Measurements from ENCODE around the gene HSPH1.
A peak's percentile ranks its signal among the peaks of the same experiment; 100 is the strongest.

HSPH1 gene

GRCh38 chr13:31184451-31184850 lies 22.7 kb upstream of the HSPH1 start:
- Histone ChIP-seq H3K9me3 (replicated peaks in 1 of 2; ENCODE audit: control insufficient read depth in 2 of 2, insufficient read depth in 1 of 2, low read depth in 1 of 2, low read length in 2 of 2) (peaks cover 0 to 3% of the 10 kb centered on the region in 2 donors), H3K4ac (ENCODE audit: low read length) (no peak overlapping the region), H2BK12ac (ENCODE audit: low read length) (no peak overlapping the region), H3K4me3 (ENCODE audit: low read length in 2 of 2) (no peak overlapping the region), H3K14ac (ENCODE audit: low read length) (no peak overlapping the region), H2BK15ac (ENCODE audit: low read length) (no peak overlapping the region), H3K4me1 (ENCODE audit: control insufficient read depth in 2 of 2, insufficient read depth in 1 of 2, low read depth in 1 of 2, low read length in 2 of 2) (peaks cover 5 to 7% of the 10 kb centered on the region in 2 donors), H3K4me2 (ENCODE audit: insufficient read depth, low read length, poor library complexity, severe bottlenecking) (no peak overlapping the region), H4K91ac (ENCODE audit: low read depth, low read length, poor library complexity) (no peak overlapping the region), H3K79me1 (ENCODE audit: low read depth, low read length) (no peaks in the 10 kb centered on the region), H3K27me3 (ENCODE audit: control insufficient read depth in 3 of 3, insufficient read depth in 3 of 3, low read depth in 1 of 3, low read length in 3 of 3) (no peaks in the 10 kb centered on the region), H3K9ac (ENCODE audit: low read depth, low read length, poor library complexity) (no peak overlapping the region), H2AK5ac (ENCODE audit: low read depth, low read length) (no peak overlapping the region), H4K8ac (ENCODE audit: low read depth, low read length) (no peak overlapping the region), H3K36me3 (replicated peaks in 1 of 2; ENCODE audit: control insufficient read depth in 2 of 2, insufficient read depth in 2 of 2, low read length in 2 of 2) (no peaks in the 10 kb centered on the region), H2AFZ (ENCODE audit: low read length) (peak overlapping the region; percentile 72), H3K18ac (ENCODE audit: low read length) (no peak overlapping the region), H3K23ac (ENCODE audit: low read depth, low read length, poor library complexity) (no peak overlapping the region), H3K27ac (replicated peaks; ENCODE audit: low read length) (peak overlapping the region; percentile 17), H2BK5ac (ENCODE audit: low read length) (no peak overlapping the region), H2BK120ac (ENCODE audit: low read depth, low read length) (no peak overlapping the region)
- DNase-seq (ENCODE audit: low spot score): no peak
- WGBS, 2 donors (ENCODE audit: extremely low coverage in 2 of 2, insufficient read length in 2 of 2, insufficient replicate concordance in 1 of 2): no CpG with 5 or more reads among the region's 6 CpGs

GRCh38 chr13:31182987-31183386 lies 21.3 kb upstream of the HSPH1 start:
- no CpG with 5 or more reads among the region's 26 CpGs for WGBS, 2 donors (ENCODE audit: extremely low coverage in 2 of 2, insufficient read length in 2 of 2, insufficient replicate concordance in 1 of 2)
- no peaks in the 10 kb centered on the region for H3K79me1 ChIP-seq (ENCODE audit: low read depth, low read length)
- no peak overlapping the region for H2BK12ac ChIP-seq (ENCODE audit: low read length)

GRCh38 chr13:31179754-31180153 lies 18.1 kb upstream of the HSPH1 start:
- WGBS, 2 donors (ENCODE audit: extremely low coverage in 2 of 2, insufficient read length in 2 of 2, insufficient replicate concordance in 1 of 2): no CpG with 5 or more reads among the region's 5 CpGs

More at GRCh38 chr13:31182987-31183386, 21.3 kb upstream of the HSPH1 start:
- no peak overlapping the region for H3K4me2 ChIP-seq (ENCODE audit: insufficient read depth, low read length, poor library complexity, severe bottlenecking)
- no peak overlapping the region for H2BK5ac ChIP-seq (ENCODE audit: low read length)
- no peak overlapping the region for H3K23ac ChIP-seq (ENCODE audit: low read depth, low read length, poor library complexity)
- H4K91ac ChIP-seq (ENCODE audit: low read depth, low read length, poor library complexity): no peak overlapping the region
- no peak overlapping the region for H3K4me3 ChIP-seq (ENCODE audit: low read length in 2 of 2)
- peaks cover 5 to 7% of the 10 kb centered on the region in 2 donors for H3K4me1 ChIP-seq (ENCODE audit: control insufficient read depth in 2 of 2, insufficient read depth in 1 of 2, low read depth in 1 of 2, low read length in 2 of 2)
- H3K27me3 ChIP-seq (ENCODE audit: control insufficient read depth in 3 of 3, insufficient read depth in 3 of 3, low read depth in 1 of 3, low read length in 3 of 3): no peaks in the 10 kb centered on the region
- no peaks in the 10 kb centered on the region for H3K36me3 ChIP-seq (replicated peaks in 1 of 2; ENCODE audit: control insufficient read depth in 2 of 2, insufficient read depth in 2 of 2, low read length in 2 of 2)
- H3K27ac ChIP-seq (replicated peaks; ENCODE audit: low read length): no peak overlapping the region
- no peak overlapping the region for H2AK5ac ChIP-seq (ENCODE audit: low read depth, low read length)
- peak overlapping the region; percentile 3 for H3K9ac ChIP-seq (ENCODE audit: low read depth, low read length, poor library complexity)
- H3K9me3 ChIP-seq (replicated peaks in 1 of 2; ENCODE audit: control insufficient read depth in 2 of 2, insufficient read depth in 1 of 2, low read depth in 1 of 2, low read length in 2 of 2): peaks cover 0 to under 1% of the 10 kb centered on the region in 2 donors
- H2AFZ ChIP-seq (ENCODE audit: low read length): no peak overlapping the region
- no peak overlapping the region for H2BK15ac ChIP-seq (ENCODE audit: low read length)
- H3K18ac ChIP-seq (ENCODE audit: low read length): no peak overlapping the region
- H3K4ac ChIP-seq (ENCODE audit: low read length): no peak overlapping the region
- H4K8ac ChIP-seq (ENCODE audit: low read depth, low read length): no peak overlapping the region
- DNase-seq (ENCODE audit: low spot score): no peak
- no peak overlapping the region for H3K14ac ChIP-seq (ENCODE audit: low read length)
- H2BK120ac ChIP-seq (ENCODE audit: low read depth, low read length): no peak overlapping the region

GRCh38 chr13:31179241-31179640 lies 17.5 kb upstream of the HSPH1 start:
- no peak for DNase-seq (ENCODE audit: low spot score)
- Histone ChIP-seq H2BK15ac (ENCODE audit: low read length) (no peak overlapping the region), H3K4ac (ENCODE audit: low read length) (no peak overlapping the region), H3K14ac (ENCODE audit: low read length) (no peak overlapping the region), H2BK12ac (ENCODE audit: low read length) (no peak overlapping the region), H2BK5ac (ENCODE audit: low read length) (no peak overlapping the region), H3K18ac (ENCODE audit: low read length) (no peak overlapping the region), H3K9me3 (replicated peaks in 1 of 2; ENCODE audit: control insufficient read depth in 2 of 2, insufficient read depth in 1 of 2, low read depth in 1 of 2, low read length in 2 of 2) (peaks cover 0 to 3% of the 10 kb centered on the region in 2 donors), H3K27me3 (ENCODE audit: control insufficient read depth in 3 of 3, insufficient read depth in 3 of 3, low read depth in 1 of 3, low read length in 3 of 3) (no peaks in the 10 kb centered on the region), H3K27ac (replicated peaks; ENCODE audit: low read length) (no peak overlapping the region), H3K23ac (ENCODE audit: low read depth, low read length, poor library complexity) (no peak overlapping the region), H3K36me3 (replicated peaks in 1 of 2; ENCODE audit: control insufficient read depth in 2 of 2, insufficient read depth in 2 of 2, low read length in 2 of 2) (no peaks in the 10 kb centered on the region), H3K9ac (ENCODE audit: low read depth, low read length, poor library complexity) (no peak overlapping the region), H3K4me3 (ENCODE audit: low read length in 2 of 2) (no peak overlapping the region), H3K79me1 (ENCODE audit: low read depth, low read length) (no peaks in the 10 kb centered on the region), H2AFZ (ENCODE audit: low read length) (peak overlapping the region; percentile 23), H3K4me1 (ENCODE audit: control insufficient read depth in 2 of 2, insufficient read depth in 1 of 2, low read depth in 1 of 2, low read length in 2 of 2) (peaks cover 0 to 4% of the 10 kb centered on the region in 2 donors), H2AK5ac (ENCODE audit: low read depth, low read length) (no peak overlapping the region), H4K8ac (ENCODE audit: low read depth, low read length) (no peak overlapping the region), H4K91ac (ENCODE audit: low read depth, low read length, poor library complexity) (no peak overlapping the region), H2BK120ac (ENCODE audit: low read depth, low read length) (no peak overlapping the region), H3K4me2 (ENCODE audit: insufficient read depth, low read length, poor library complexity, severe bottlenecking) (no peak overlapping the region)
- no CpG with 5 or more reads among the region's 8 CpGs for WGBS, 2 donors (ENCODE audit: extremely low coverage in 2 of 2, insufficient read length in 2 of 2, insufficient replicate concordance in 1 of 2)

More at GRCh38 chr13:31179754-31180153, 18.1 kb upstream of the HSPH1 start:
- H3K4me3 ChIP-seq (ENCODE audit: low read length in 2 of 2): no peak overlapping the region
- no peak overlapping the region for H4K91ac ChIP-seq (ENCODE audit: low read depth, low read length, poor library complexity)
- no peak overlapping the region for H3K18ac ChIP-seq (ENCODE audit: low read length)
- H3K4ac ChIP-seq (ENCODE audit: low read length): no peak overlapping the region
- H3K9ac ChIP-seq (ENCODE audit: low read depth, low read length, poor library complexity): no peak overlapping the region
- peaks cover 0 to 3% of the 10 kb centered on the region in 2 donors for H3K9me3 ChIP-seq (replicated peaks in 1 of 2; ENCODE audit: control insufficient read depth in 2 of 2, insufficient read depth in 1 of 2, low read depth in 1 of 2, low read length in 2 of 2)
- no peak overlapping the region for H3K27ac ChIP-seq (replicated peaks; ENCODE audit: low read length)
- no peak overlapping the region for H2BK12ac ChIP-seq (ENCODE audit: low read length)
- H3K27me3 ChIP-seq (ENCODE audit: control insufficient read depth in 3 of 3, insufficient read depth in 3 of 3, low read depth in 1 of 3, low read length in 3 of 3): no peaks in the 10 kb centered on the region
- DNase-seq (ENCODE audit: low spot score): no peak
- no peak overlapping the region for H2BK5ac ChIP-seq (ENCODE audit: low read length)
- no peak overlapping the region for H2BK120ac ChIP-seq (ENCODE audit: low read depth, low read length)
- no peaks in the 10 kb centered on the region for H3K79me1 ChIP-seq (ENCODE audit: low read depth, low read length)
- peaks cover 0 to 7% of the 10 kb centered on the region in 2 donors for H3K4me1 ChIP-seq (ENCODE audit: control insufficient read depth in 2 of 2, insufficient read depth in 1 of 2, low read depth in 1 of 2, low read length in 2 of 2)
- H3K23ac ChIP-seq (ENCODE audit: low read depth, low read length, poor library complexity): no peak overlapping the region
- H2AFZ ChIP-seq (ENCODE audit: low read length): peak overlapping the region; percentile 23
- no peak overlapping the region for H3K14ac ChIP-seq (ENCODE audit: low read length)
- H3K36me3 ChIP-seq (replicated peaks in 1 of 2; ENCODE audit: control insufficient read depth in 2 of 2, insufficient read depth in 2 of 2, low read length in 2 of 2): no peaks in the 10 kb centered on the region
- no peak overlapping the region for H4K8ac ChIP-seq (ENCODE audit: low read depth, low read length)
- no peak overlapping the region for H3K4me2 ChIP-seq (ENCODE audit: insufficient read depth, low read length, poor library complexity, severe bottlenecking)
- H2BK15ac ChIP-seq (ENCODE audit: low read length): no peak overlapping the region
- no peak overlapping the region for H2AK5ac ChIP-seq (ENCODE audit: low read depth, low read length)

All from neuronal stem cell (in vitro differentiated cells).